Stimulated activated CD4-positive, alpha-beta T cell treated with anti-CD3 and anti-CD28 coated beads, Interleukin-2, amount 100 ng/mL, for 4 hours (primary cell): ENCODE results near the gene PPP4R4.
"Not testable (repeated sequence)": the region's sequence is repeated elsewhere in the genome, so short reads cannot be mapped to it uniquely, and the experiment has no call there.

ENCODE experiments used
- DNase-seq: peaks from one replicate; pipeline ENCODE4 v3.0.0-alpha.2; 2020; ENCODE audit warnings: low read depth

Gene PPP4R4

GRCh38 chr14:94276898-94277561 lies 102.9 kb downstream of the PPP4R4 start:
- DNase-seq = not testable (repeated sequence)

GRCh38 chr14:94278731-94279130 lies 104.6 kb downstream of the PPP4R4 start:
- no peak for DNase-seq

- no peak for DNase-seq
Measured at GRCh38 chr14:94282991-94283723, 109.0 kb downstream of the PPP4R4 start.

GRCh38 chr14:94284221-94284620 lies 110.1 kb downstream of the PPP4R4 start:
- DNase-seq = no peak

- no peak for DNase-seq
Measured at GRCh38 chr14:94285158-94285557, 111.0 kb downstream of the PPP4R4 start.

GRCh38 chr14:94288610-94289465 lies 114.7 kb downstream of the PPP4R4 start:
- DNase-seq = no peak

- DNase-seq = no peak
Measured at GRCh38 chr14:94290197-94290596, 116.1 kb downstream of the PPP4R4 start.

GRCh38 chr14:94291159-94291905 lies 117.2 kb downstream of the PPP4R4 start:
- no peak for DNase-seq

- DNase-seq = no peak
Measured at GRCh38 chr14:94291906-94292525, 117.9 kb downstream of the PPP4R4 start.

GRCh38 chr14:94292526-94292871 lies 118.4 kb downstream of the PPP4R4 start:
- DNase-seq = no peak

GRCh38 chr14:94292872-94293577 lies 118.9 kb downstream of the PPP4R4 start, which contains the start of gene SERPINA10:
Gene SERPINA10, minus strand, starts transcription at chr14:94293268. Its CDS starts 2,675 bp downstream, at chr14:94290593.
- DNase-seq = no peak

- DNase-seq = no peak
Measured at GRCh38 chr14:94293578-94293924, 119.4 kb downstream of the PPP4R4 start.

GRCh38 chr14:94295360-94296180 lies 121.4 kb downstream of the PPP4R4 start:
- DNase-seq = no peak

GRCh38 chr14:94296181-94296545 lies 122.0 kb downstream of the PPP4R4 start:
- DNase-seq = not testable (repeated sequence)

GRCh38 chr14:94298130-94298529 lies 124.0 kb downstream of the PPP4R4 start:
- DNase-seq = no peak

- DNase-seq = no peak
Measured at GRCh38 chr14:94303111-94303510, 129.0 kb downstream of the PPP4R4 start.

- no peak for DNase-seq
Measured at GRCh38 chr14:94304243-94304642, 130.1 kb downstream of the PPP4R4 start.

GRCh38 chr14:94305620-94306019 lies 131.5 kb downstream of the PPP4R4 start:
- no peak for DNase-seq

GRCh38 chr14:94306047-94306978 lies 132.2 kb downstream of the PPP4R4 start:
- no peak for DNase-seq
